ENCODE data around the gene PSMC6. TPM values are rescaled to one million over a fixed set of nuclear protein-coding genes. Genes with fewer than 3 reads are reported as not detected.

Gene PSMC6
- total and polyA plus RNA-seq, 12 donors: 78.5 to 99.4 (median 89.1) TPM

- no peak for TF ChIP-seq CTCF (IDR thresholded peaks at IDR 0.05)
- DNase-seq (no peak), ATAC-seq (no peak)
- no peaks in the 10 kb centered on the region for H3K9me3 ChIP-seq
- H3K4me3 ChIP-seq: peak overlapping the region in 8 of 10 donors; percentile 62 to 95 (median 92)
- 3 to 5% methylated on average over 8 of the region's 8 CpGs for WGBS, 2 donors
- no peaks in the 10 kb centered on the region for H3K27me3 ChIP-seq
- H3K4me1 ChIP-seq: peaks cover 0 to 18% (median 11%) of the 10 kb centered on the region in 9 donors
- intact Hi-C loops (cut with DNase I): loop anchor here in 1 of 10 donors (1.0 kb wide), 1 partner anchor 22 kb away; the partner anchor contains the start of gene PSMC6
- peak overlapping the region in 9 of 10 donors; percentile 27 to 94 (median 86) for H3K27ac ChIP-seq
- peaks cover 0 to 66% (median 12%) of the 10 kb centered on the region in 9 donors for H3K36me3 ChIP-seq
Observed at GRCh38 chr14:52729585-52729924, 22.6 kb downstream of the PSMC6 start.

- peaks cover 0 to 62% (median 11%) of the 10 kb centered on the region in 9 donors for H3K36me3 ChIP-seq
- intact Hi-C loops (cut with DNase I): loop anchor here in 3 of 10 donors (1.0 to 10.0 kb wide), 2 partner anchors 23 to 55 kb away; partner anchors contain the start of gene PSMC6 (in 1 of the 3)
- WGBS, 2 donors: 0% methylated on average over 55 to 71 of the region's 72 CpGs
- no peaks in the 10 kb centered on the region for H3K9me3 ChIP-seq
- H3K4me3 ChIP-seq: peak within 1 kb of the TSS; percentile 62 to 95 (median 92)
- ATAC-seq: peak; percentile 99 to 100 (median 99)
- TF ChIP-seq CTCF (IDR thresholded peaks at IDR 0.05): peak in 7 of 9 donors; percentile 23 to 49 (median 32)
- DNase-seq: peak; percentile 99
- peak within 1 kb of the TSS; percentile 38 to 94 (median 90) for H3K27ac ChIP-seq
- no peaks in the 10 kb centered on the region for H3K27me3 ChIP-seq
- H3K4me1 ChIP-seq: peaks cover 0 to 18% (median 12%) of the 10 kb centered on the region in 9 donors
Observed at GRCh38 chr14:52729925-52730708, 23.1 kb downstream of the PSMC6 start, which contains the start of gene STYX. STYX (plus strand) TSS chr14:52730166; CDS start chr14:52730475, 309 bp downstream.

GRCh38 chr14:52730709-52731111, 23.7 kb downstream of the PSMC6 start:
- 2 to 3% methylated on average over 11 of the region's 11 CpGs for WGBS, 2 donors
- Histone ChIP-seq H3K27ac (peak overlapping the region in 9 of 10 donors; percentile 71 to 94 (median 91)), H3K4me1 (peaks cover 0 to 20% (median 13%) of the 10 kb centered on the region in 9 donors), H3K4me3 (peak overlapping the region; percentile 62 to 95 (median 92)), H3K36me3 (peaks cover 0 to 56% (median 11%) of the 10 kb centered on the region in 9 donors), H3K27me3 (no peaks in the 10 kb centered on the region), H3K9me3 (no peaks in the 10 kb centered on the region)
- intact Hi-C loops (cut with DNase I): loop anchor here in 2 of 10 donors (10.0 kb wide), 1 partner anchor 54 kb away; no protein-coding TSS in a partner anchor
- ATAC-seq: no peak
- no peak for TF ChIP-seq CTCF (IDR thresholded peaks at IDR 0.05)
- no peak for DNase-seq

GRCh38 chr14:52733824-52734223, 26.8 kb downstream of the PSMC6 start:
- Histone ChIP-seq H3K36me3 (peaks cover 0 to 25% (median 7%) of the 10 kb centered on the region in 9 donors), H3K4me3 (no peak overlapping the region), H3K27me3 (no peaks in the 10 kb centered on the region), H3K4me1 (peaks cover 2 to 28% (median 21%) of the 10 kb centered on the region in 9 donors), H3K27ac (no peak overlapping the region), H3K9me3 (no peaks in the 10 kb centered on the region)
- 93 to 95% methylated on average over 9 of the region's 9 CpGs for WGBS, 2 donors
- no peak for TF ChIP-seq CTCF (IDR thresholded peaks at IDR 0.05)
- no peak for DNase-seq
- intact Hi-C loops (cut with DNase I): loop anchor here in 2 of 10 donors (10.0 kb wide), 1 partner anchor 51 kb away; no protein-coding TSS in a partner anchor
- no peak for ATAC-seq

Measured in heart right ventricle (tissue), 16 donors.